SK-N-SH (cell line): ENCODE measurements around the gene CYP2A7.
"Not testable (repeated sequence)": the region's sequence is repeated elsewhere in the genome, so short reads cannot be mapped to it uniquely, and the experiment has no call there.

Experiments
- CHD2 ChIP-seq: fragments of 150-350 bp; IDR thresholded peaks from 2 replicates; pipeline ENCODE4 v1.6.1; 2018; ENCODE audit warnings: low read length; ENCODE audit not compliant: partially characterized antibody
- JUND ChIP-seq: IDR thresholded peaks from 2 replicates; pipeline ENCODE4 v1.4.0; 2012
- POLR2AphosphoS5 ChIP-seq: IDR thresholded peaks from 2 replicates; pipeline ENCODE4 v1.6.1; 2012; ENCODE audit warnings: low read depth, low read length
- RAD21 ChIP-seq: IDR thresholded peaks from 2 replicates; pipeline ENCODE4 v1.6.1; 2012; ENCODE audit warnings: mild to moderate bottlenecking, low read length
- REST ChIP-seq: IDR thresholded peaks from 2 replicates; pipeline ENCODE4 v1.6.1; 2012; ENCODE audit warnings: mild to moderate bottlenecking, low read depth, low read length, moderate library complexity
- TEAD4 ChIP-seq: IDR thresholded peaks from 2 replicates; pipeline ENCODE4 v1.4.0; 2012; ENCODE audit warnings: mild to moderate bottlenecking, borderline replicate concordance; ENCODE audit not compliant: insufficient read depth
- YY1 ChIP-seq: IDR thresholded peaks from 2 replicates; pipeline ENCODE4 v1.4.0; 2012; ENCODE audit warnings: low read depth, mild to moderate bottlenecking

- TF ChIP-seq YY1, POLR2AphosphoS5, JUND, REST, TEAD4, CHD2, RAD21: not testable (repeated sequence)
These were observed 17.1 kb downstream of the CYP2A7 start for GRCh38 chr19:40864739-40865496.
